GM04504 (cell line): Measurements from ENCODE around the gene CRYGA.

Experiments used
- DNase-seq: peaks from one replicate; pipeline ENCODE4 v3.0.0-alpha.2; 2012; ENCODE audit warnings: low read depth

Gene CRYGA, protein sequence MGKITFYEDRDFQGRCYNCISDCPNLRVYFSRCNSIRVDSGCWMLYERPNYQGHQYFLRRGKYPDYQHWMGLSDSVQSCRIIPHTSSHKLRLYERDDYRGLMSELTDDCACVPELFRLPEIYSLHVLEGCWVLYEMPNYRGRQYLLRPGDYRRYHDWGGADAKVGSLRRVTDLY

DNA sequence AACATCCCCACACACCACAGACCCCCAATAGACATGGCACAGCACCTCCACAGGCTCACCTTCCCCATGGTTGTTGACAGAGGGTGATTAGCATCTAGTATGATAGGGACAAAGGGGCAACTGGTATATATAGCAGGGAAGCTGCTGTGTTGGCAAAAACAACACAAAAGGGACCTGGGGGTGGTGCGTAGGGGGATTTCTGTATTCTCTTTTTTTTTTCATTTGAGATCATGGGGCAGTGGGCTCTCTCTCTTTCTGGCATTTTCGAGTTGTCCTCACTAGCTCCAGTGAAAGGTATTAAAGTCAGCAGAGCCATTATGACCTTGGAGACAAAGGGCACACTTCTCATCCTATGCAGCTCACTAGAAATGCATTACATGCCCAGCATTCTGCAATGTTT is at the start of gene CRYGA:
Gene CRYGA (minus strand): TSS at position 101 of the 400 bp plus-strand sequence. CDS start 33 bp downstream, at position 68.
- DNase-seq, result no peak

DNA sequence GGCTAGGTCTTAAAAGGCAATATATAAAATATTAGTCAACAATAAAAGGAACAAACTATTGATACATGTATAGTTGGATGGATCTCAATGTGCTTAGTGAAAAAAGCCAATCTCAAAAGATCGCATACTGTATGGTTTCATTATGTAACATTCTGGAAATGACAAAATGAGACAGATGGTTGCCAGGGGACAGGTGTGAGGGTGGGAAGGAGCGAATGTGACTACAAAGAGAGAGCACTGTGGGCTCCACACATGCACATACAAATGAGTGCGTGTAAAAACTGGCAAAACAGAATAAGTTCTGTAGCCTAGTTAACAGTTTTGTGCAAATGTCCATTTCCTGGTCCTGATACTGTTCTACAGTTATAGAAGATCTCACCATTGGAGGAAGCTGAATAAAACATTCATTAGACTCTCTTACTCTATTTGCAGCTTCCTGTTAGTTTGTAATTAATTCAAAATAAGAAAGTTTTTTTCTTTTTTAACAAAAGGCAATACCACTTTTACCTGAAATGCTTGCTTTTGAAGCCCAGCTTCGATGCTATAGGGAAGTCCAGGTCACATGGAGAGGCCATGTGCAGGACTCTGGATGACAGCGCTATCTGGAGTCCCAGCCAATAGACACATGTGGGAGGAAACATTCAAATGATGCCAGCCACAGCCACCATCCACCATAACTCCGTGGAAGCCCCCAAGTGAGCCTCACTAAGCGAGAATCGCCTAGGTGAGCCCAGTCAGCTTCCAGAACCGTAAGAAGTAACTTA is 47.5 kb upstream of the CRYGA start:
- no peak for DNase-seq

DNA sequence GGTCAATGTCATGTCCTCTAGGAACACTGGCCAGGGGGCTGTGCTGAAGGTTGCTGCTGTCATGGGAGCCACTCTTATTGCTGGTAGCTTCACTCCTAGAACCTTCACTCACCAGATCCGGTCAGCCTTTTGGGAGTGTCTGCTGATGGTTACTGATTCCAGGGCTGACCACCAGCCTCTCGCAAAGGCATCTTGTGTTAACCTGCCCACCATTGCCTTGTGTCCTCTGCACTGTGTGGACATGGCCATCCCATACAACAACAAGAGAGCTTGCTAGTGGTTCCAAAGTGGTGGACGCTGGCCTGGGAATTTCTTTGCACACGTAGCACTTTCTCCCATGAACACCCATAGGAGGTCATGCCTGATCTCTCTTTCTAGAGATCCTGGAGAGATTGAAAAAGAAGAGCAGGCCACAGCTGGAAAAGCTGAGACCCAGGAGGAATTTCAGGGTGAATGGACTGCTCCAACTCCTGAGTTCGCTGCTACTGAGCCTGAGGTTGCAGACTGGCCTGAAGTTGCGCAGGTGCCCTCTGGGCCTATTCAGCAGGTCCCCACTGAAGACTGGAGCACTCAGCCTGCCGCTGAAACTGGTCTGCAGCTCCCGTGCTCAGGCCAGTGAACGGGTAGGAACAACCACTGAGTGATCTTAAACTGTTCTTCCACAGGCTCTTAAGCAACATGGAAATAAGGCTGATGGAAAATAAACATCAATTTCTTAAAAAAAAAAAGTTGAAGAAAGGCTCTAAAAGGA is 45.1 kb upstream of the CRYGA start:
- no peak for DNase-seq

DNA sequence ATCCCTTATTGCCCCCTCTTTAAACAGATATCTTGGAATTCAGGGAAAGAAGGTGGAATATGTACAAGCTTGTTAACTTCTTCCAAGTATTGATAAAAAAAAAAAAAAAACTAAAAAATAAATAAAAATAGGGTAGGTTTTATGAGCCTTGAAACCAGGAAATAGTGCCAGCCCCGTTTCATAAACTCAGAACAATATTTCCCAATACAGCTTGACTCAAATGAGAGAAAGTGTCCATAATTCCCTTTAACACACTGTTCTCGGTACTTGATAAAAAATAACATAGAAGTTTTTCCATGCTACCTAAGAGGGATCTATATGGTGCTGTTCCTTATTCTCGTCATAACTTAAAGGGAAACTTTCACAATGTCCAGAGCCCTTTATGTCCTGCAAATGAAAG is 44.4 kb upstream of the CRYGA start:
- no peak for DNase-seq

DNA sequence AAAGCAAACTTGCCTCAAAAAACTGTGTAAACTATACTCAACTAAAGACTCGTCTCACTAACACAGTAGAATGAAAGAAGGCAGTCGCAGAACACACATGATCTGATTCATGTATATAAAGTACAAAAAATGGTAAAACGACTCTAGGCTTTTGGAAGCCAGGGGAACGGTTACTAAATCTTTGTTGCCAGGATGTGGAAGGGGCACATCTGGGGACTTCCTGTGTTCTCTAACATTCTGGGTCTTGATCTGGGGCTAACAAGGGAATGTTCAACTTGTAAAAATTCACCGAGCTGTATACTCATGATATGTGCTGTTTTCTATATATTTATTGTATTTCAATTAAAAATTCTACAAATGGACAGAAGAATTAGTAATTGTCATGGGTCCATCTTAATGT is 40.8 kb upstream of the CRYGA start:
- DNase-seq, result no peak

DNA sequence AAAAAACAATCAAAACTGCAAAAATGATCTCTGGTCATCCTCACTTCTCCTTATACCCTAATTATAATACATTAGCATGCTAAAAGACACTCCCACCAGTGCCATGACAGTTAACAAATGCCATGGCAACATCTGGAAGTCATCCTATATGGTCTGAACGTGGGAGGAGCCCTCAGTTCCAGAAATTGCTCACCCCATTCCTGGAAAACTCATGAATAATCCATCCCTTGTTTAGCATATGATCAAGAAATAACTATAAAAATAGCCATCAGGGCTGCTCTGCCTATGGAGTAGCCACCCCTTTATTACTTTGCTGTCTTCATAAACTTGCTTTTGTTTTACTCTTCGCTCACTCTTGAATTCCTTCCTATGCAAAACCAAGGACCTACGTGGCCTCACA is 32.1 kb upstream of the CRYGA start:
- DNase-seq, result peak; percentile 1

DNA sequence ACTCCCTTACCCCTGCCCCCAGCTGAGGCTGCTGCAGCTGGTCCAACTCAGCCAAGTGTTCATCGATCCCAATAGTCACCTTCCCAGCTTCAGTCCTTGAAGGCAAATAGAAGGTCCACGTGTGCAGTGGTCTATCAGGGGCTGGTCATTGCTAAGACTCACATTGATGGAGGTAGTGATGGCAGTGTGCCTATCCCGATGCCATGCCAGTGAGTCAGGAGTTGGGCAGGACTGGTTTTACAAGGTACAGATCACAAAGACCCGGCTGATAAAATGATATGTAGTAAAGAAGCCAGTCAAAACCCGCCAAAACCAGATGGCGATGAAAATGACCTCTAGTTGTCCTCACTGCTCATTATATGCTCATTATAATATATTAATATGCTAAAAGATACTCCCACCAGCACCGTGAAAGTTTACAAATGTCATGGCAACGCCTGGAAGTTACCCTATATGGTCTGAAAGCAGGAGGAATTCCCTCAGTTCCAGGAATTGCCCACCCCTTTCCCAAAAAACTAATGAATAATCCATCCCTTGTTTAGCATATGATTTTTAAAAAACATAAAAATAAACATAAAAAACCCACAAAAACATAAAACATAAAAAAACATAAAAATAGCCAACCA is 29.3 kb upstream of the CRYGA start:
- DNase-seq, result no peak

DNA sequence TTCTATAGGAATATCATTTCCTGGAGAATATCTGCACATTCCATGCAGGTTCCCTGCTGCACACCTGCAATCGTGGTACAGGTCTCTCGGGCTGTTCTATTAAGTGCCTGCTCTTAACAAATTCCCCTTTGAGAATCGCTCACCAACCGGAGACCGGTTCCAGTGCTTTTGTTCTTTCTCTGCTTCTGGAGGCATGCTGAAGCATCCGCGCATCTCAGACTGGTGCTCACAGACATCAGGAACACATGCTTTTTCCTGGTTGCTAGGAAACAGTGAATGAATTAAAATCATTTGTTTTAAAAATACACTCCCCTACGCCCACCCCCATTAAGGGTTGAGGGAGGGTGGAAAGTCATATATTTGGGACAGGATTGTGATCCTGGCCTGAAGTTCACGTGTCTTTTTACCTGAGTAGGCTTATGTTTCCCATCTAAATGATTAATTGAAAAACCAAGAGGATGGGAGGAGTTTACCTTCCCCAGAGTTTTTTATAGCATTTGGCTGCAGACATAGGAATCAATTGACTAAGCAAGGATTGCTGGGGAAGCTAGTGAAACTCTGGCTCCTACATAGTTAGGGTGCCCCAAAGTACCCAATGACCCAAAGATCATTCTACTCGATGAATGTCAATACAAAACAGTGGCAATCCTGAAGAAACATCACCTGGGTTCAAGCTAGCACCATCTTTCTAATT is 26.6 kb upstream of the CRYGA start, which contains the start of gene C2orf80:
Gene C2orf80 (minus strand): TSS at position 221 of the 694 bp plus-strand sequence. CDS start 3,044 bp downstream, outside the sequence.
- DNase-seq, result no peak

DNA sequence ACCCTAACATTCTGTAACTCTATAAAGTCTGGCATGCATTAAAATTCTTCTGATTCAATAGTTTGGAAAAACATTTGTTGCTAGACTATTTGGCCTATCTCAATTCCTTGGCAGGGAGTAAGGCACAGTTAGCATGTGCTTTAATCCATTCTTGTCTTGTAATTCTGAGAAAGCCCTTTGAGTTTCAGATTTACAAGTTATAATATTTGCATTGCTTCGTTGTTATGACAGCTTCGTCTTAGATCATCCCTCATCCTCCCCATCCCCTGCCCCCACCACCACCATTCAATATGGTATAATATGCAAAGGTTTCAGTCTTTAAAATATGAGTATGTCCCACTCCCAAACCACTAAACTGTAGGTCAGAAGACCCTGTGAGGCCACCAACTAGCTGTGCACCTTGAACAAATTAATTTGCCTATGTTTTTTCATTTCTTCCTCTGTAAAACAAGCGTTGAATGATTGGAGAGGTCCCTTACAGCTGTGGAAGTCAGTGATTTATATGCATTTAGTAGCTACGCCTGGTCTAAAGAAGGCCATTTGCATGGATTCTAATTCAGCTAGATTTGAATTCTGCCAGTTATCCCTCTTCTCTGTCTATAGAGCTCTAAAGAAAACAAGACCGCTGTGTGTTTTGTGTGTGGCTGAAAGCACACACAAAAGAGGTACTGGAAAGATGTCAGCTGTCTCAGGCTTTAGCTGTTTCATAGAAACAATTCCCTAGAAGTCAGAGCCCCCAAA is 25.9 kb upstream of the CRYGA start:
- DNase-seq, result no peak

DNA sequence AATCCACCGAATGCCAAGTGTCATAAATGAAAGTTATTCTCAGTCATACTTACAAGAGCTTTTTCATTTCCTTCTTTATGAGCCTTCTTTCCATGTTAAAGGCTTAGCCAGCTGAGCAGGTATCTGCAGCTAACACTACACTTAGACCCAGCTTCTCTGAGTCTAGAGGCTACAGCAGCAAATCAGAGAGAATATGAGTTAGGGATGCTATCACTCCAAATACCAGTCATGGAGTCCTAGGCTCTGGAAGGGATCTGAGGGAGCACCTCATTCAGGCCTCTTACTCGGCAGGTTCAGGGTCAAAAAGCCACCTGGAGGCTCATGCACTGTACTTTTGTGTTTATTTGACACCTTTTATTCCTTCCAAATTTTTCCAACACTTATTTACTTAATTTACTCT is 23.5 kb upstream of the CRYGA start:
- DNase-seq, result no peak

DNA sequence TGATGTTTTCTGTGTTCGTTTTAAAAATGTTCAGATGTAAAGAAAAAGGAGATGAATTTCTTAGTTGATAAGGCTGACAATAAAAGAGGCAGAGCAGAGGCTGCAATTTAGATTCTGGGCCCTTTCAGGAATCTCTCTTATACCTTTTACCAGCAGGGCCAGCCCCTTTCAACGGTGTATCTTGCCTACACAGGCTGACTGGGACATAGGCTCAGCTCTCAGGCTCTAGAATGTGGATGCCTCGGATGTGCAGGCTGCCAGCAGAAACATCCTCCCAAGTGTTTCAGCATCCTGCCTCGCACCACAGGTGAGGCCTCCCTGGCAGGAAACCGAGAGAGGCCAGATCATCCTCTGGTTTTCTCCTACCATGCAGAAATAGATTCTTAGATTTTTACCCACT is 23.1 kb upstream of the CRYGA start:
- DNase-seq, result no peak

DNA sequence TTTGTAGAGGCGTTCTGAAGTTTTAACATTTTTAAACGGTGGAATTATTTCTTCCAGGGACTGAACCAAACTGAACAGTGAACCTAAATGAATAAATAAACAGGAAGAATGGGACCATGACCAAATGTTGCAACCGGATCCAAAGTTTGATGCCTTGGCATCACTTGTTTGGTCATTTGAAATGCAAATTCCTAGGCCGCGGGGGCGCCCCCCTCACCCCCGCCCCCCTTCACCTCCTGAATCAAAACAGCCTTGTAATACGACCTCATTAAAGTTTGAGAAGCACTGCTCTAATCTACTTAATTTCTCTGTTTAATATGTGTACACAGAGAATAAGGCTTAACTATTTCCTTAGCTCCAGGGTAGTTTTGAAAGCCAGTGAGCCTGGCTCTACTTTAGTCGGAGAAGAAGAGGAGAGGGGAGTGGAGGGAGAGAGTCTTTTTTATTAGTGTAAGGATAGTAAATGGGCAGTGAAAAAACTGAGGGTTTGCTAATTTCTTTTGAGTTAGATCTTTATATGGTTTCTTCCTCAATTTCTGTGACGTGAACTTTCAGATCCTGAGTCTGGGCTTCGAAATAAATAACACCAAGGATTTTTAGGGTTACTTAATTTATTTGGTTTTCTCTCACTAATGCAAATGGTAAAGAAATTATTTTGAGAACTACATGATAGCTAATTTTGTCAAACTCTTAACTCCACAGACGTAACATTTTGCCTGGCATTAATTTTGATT is 20.8 kb upstream of the CRYGA start:
- no peak for DNase-seq

DNA sequence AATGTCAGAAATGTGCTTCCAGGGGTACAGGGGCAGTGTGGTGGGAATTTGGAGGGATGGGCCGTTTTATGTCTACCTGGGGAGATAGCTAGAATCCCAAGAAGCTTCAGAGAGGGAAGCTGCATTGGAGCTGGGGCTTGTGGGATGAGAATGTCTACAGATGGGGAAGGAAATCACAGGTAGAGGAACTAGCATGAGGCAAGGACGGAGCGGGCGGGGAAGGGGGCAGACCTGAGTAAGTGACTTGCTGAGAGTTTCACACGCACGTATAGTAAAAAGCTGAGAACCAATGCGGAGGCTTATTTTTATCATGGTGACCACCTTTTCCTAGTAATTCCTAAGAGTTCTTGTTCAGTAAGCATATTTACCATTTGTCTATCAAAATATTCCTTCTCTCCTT is 20.1 kb upstream of the CRYGA start:
- no peak for DNase-seq

DNA sequence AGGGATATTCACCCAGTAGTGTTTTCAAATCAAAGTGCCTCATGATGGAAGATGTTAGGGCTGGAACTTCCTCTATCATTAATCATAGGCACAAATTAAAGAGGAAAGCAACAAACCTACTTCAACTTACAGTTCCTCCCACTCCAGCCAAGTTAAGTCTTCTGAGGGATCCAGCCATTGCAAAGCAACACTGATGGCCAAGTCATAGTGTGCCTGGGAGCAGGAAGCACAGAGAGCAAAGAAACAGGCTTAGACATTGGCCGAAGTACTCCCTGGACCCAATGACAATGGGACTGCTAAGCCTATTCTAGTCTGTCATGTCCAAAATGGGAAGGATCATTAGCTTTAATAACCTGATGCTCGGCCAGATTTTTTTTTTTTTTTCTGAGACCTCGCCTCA is 19.4 kb upstream of the CRYGA start:
- DNase-seq, result no peak

DNA sequence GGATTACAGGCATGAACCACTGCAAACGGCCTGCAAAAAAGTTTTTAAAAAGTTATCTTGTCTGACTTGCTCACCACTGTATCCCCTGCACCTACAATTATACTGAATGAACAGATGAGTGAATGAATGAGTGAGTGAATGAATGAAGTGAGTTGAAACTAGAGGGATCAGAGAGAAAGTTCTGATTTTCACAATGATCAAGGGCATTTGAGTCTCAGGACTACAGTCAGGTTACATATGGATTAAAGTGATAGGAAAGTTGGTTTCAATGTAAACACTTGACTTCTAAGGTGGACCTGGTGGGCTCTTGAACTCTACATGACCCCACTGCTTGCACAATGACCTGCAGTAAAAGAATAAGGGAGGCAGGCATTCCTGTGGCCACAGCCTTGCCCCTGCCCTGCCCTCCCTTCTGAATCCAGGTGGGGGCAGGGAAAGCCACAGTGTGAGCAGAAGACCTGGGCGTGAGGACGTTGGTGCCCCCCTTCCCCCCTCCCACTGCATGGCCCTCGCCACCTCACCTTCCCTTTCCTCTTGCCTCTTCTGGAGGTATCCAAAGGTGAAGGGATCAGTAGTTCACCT is 15.7 kb upstream of the CRYGA start:
- no peak for DNase-seq

DNA sequence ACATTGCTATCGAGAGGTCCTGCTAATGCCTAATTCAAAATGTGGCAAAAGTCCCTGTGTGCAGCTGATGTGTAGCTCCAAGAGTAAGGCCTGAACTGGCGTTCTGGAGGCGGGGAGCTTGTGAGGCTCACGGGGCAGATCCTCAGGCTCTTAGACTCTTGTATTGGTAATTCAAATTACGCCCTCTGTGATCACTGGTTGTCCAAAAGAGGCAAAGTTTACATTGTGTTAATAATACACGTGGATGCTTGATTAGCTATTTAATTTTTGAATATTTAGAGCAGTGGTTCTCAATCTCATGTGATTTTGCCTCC is 12.4 kb upstream of the CRYGA start:
- no peak for DNase-seq

DNA sequence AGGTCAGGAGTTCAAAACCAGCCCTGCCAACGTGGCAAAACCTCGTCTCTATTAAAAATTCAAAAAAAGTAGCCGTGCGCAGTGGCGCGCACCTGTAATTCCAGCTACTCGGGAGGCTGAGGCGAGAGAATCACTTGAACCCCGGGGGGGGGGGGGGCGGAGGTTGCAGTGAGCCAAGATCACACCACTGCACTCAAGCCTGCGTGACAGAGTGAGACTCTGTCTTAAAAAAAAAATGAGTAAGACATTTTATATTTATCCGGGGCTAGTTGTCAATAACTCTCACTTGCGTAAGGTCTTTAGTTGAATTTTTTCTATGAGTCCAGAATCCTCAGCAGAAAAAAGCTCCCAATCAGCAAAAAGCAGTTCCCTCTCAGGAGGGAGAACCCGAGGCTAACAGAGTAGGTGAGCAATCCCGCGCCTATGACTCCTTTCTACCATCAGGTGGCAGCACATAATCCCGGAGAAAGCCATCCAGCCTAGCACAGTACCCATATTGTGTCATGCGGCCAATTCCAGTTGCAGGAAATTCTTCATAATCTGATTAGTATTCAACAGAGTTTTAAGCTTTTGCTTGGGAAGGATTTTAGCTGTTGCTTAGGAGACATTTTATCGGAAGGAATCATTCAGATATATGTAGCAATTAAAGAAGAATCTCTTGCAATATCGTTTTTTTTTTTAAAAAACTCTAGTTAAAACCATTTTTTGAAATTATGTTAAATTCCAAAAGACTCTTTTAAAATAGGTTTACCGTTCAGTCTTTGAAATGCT is 11.9 kb upstream of the CRYGA start:
- peak; percentile 61 for DNase-seq

DNA sequence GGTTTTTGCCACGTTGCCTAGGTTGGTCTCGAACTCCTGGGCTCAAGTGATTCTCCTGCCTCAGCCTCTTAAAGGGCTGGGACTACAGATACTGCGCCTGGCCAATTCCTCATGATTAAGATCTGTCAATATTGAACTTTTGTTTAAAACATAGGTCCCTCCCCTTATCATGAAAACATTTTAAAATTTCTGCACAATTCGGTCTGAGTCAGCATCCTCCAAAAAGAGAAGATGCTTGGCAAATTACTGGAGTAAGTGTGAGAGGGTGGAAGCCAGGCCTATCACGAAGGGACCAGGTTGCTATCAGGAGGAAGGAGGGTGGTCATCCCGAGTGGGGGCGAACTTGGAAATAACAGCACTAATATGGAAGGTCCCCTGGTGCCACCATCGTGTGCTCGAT is 10.8 kb upstream of the CRYGA start:
- DNase-seq, result no peak

DNA sequence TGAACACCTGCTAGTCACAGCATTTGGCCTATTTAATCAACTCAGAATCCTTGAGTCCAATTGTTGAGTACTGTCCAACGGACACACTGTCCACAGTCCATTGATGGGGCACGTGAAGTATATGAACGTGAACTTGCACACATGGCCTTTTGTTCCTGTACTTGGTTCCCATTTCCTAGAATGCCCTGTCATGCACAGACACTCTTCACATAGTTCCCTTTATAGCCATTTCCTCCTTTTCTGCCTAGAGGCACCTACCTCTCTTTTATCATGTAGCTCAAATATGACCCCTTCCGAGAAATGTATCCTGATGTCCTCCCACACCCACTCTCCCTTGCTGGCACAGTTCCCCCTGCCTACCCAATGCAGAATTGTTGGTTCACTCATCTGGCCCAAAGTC is 8.7 kb upstream of the CRYGA start:
- no peak for DNase-seq
